Naive B cell (primary cell): ENCODE measurements around the gene AOX1. TPM values are rescaled to one million over a fixed set of nuclear protein-coding genes. Genes with fewer than 3 reads are reported as not detected.

Experiments used
- ATAC-seq, 2 donors: fragments of 150-1000 bp; cut with Tn5 transposase; 2 replicates each; pipeline ENCODE4 v1.10.0; 2021; ENCODE audit warnings: low read depth in 2 of 2, mild to moderate bottlenecking in 2 of 2, moderate library complexity in 2 of 2
- DNase-seq: peaks from one replicate; pipeline ENCODE4 v3.0.0; 2022
- H3K27ac Mint-ChIP-seq, 6 donors: one replicate each; pipeline ENCODE4 v1.8.0; 2020 to 2022; ENCODE audit warnings: mild to moderate bottlenecking in 6 of 6, mixed read lengths in 6 of 6, moderate library complexity in 5 of 6, inconsistent platforms in 2 of 6
- H3K27me3 Mint-ChIP-seq, 3 donors: one replicate each; pipeline ENCODE4 v1.8.0; 2021 to 2022; ENCODE audit warnings: mixed read lengths in 3 of 3, mild to moderate bottlenecking in 1 of 3
- H3K36me3 Mint-ChIP-seq, 2 donors: one replicate each; pipeline ENCODE4 v1.8.0; 2020 to 2022; ENCODE audit warnings: mixed read lengths in 2 of 2, inconsistent platforms in 1 of 2, mild to moderate bottlenecking in 1 of 2
- H3K4me1 Mint-ChIP-seq, 3 donors: one replicate each; pipeline ENCODE4 v1.8.0; 2020 to 2022; ENCODE audit warnings: mixed read lengths in 3 of 3, inconsistent platforms in 1 of 3, mild to moderate bottlenecking in 1 of 3, moderate library complexity in 1 of 3
- H3K4me3 Mint-ChIP-seq, 8 donors: one replicate each; pipeline ENCODE4 v1.8.0; 2020 to 2022; ENCODE audit warnings: mild to moderate bottlenecking in 8 of 8, mixed read lengths in 8 of 8, moderate library complexity in 8 of 8, inconsistent platforms in 2 of 8
- H3K9me3 Mint-ChIP-seq, 7 donors: one replicate each; pipeline ENCODE4 v1.8.0; 2020 to 2022; ENCODE audit warnings: mixed read lengths in 7 of 7, mild to moderate bottlenecking in 5 of 7, inconsistent platforms in 2 of 7, moderate library complexity in 1 of 7
- polyA plus RNA-seq, 6 donors: library from polyadenylated mRNA; unstranded; fragments of 300-500 nt; fragmentation: Illumina TruSeq; gene quantifications; one replicate each; pipeline ENCODE4 v1.2.3, GENCODE V29; 2021; ENCODE audit warnings: low read depth in 6 of 6

AOX1 gene
- polyA plus RNA-seq, 6 donors from 2014 or later: 0.45 TPM; not detected in 5

GRCh38 chr2:200650195-200650594 is 64.4 kb downstream of the AOX1 start:
- H3K4me1 Mint-ChIP-seq: no peaks in the 10 kb centered on the region
- ATAC-seq (no peak), DNase-seq (no peak)
- no peaks in the 10 kb centered on the region for H3K9me3 Mint-ChIP-seq
- H3K27ac Mint-ChIP-seq: no peak overlapping the region
- H3K27me3 Mint-ChIP-seq: peaks cover 0 to 6% (median 6%) of the 10 kb centered on the region in 3 donors
- H3K4me3 Mint-ChIP-seq: no peak overlapping the region
- H3K36me3 Mint-ChIP-seq: no peaks in the 10 kb centered on the region

- no peaks in the 10 kb centered on the region for H3K9me3 Mint-ChIP-seq
- ATAC-seq (no peak), DNase-seq (no peak)
- no peaks in the 10 kb centered on the region for H3K4me1 Mint-ChIP-seq
- no peak overlapping the region for H3K4me3 Mint-ChIP-seq
- no peaks in the 10 kb centered on the region for H3K36me3 Mint-ChIP-seq
- no peak overlapping the region for H3K27ac Mint-ChIP-seq
- peaks cover 0 to 6% (median 6%) of the 10 kb centered on the region in 3 donors for H3K27me3 Mint-ChIP-seq
Measured at GRCh38 chr2:200652158-200652557, 66.3 kb downstream of the AOX1 start.

- Mint-ChIP-seq H3K4me3 (no peak overlapping the region), H3K4me1 (no peaks in the 10 kb centered on the region), H3K9me3 (no peaks in the 10 kb centered on the region)
Measured at GRCh38 chr2:200653021-200653420, 67.2 kb downstream of the AOX1 start.

GRCh38 chr2:200654823-200655222 is 69.0 kb downstream of the AOX1 start:
- DNase-seq: no peak
- Mint-ChIP-seq H3K4me3 (no peak overlapping the region), H3K27ac (no peak overlapping the region), H3K27me3 (peaks cover 0 to 6% (median 4%) of the 10 kb centered on the region in 3 donors), H3K9me3 (no peaks in the 10 kb centered on the region), H3K4me1 (no peaks in the 10 kb centered on the region), H3K36me3 (no peaks in the 10 kb centered on the region)
- ATAC-seq: no peak

More at GRCh38 chr2:200653021-200653420, 67.2 kb downstream of the AOX1 start:
- no peaks in the 10 kb centered on the region for H3K36me3 Mint-ChIP-seq
- DNase-seq: no peak
- no peak overlapping the region for H3K27ac Mint-ChIP-seq
- H3K27me3 Mint-ChIP-seq: peaks cover 0 to 6% (median 6%) of the 10 kb centered on the region in 3 donors
- no peak for ATAC-seq

GRCh38 chr2:200655918-200656580 is 70.2 kb downstream of the AOX1 start:
- ATAC-seq: no peak
- Mint-ChIP-seq H3K4me1 (no peaks in the 10 kb centered on the region), H3K4me3 (no peak overlapping the region), H3K36me3 (no peaks in the 10 kb centered on the region), H3K27ac (no peak overlapping the region), H3K27me3 (no peaks in the 10 kb centered on the region), H3K9me3 (no peaks in the 10 kb centered on the region)
- DNase-seq: no peak

GRCh38 chr2:200658278-200658864 is 72.6 kb downstream of the AOX1 start:
- H3K27me3 Mint-ChIP-seq: no peaks in the 10 kb centered on the region
- ATAC-seq (no peak), DNase-seq (no peak)
- H3K36me3 Mint-ChIP-seq: no peaks in the 10 kb centered on the region
- no peaks in the 10 kb centered on the region for H3K9me3 Mint-ChIP-seq
- H3K4me1 Mint-ChIP-seq: no peaks in the 10 kb centered on the region
- no peak overlapping the region for H3K4me3 Mint-ChIP-seq
- H3K27ac Mint-ChIP-seq: no peak overlapping the region

- Mint-ChIP-seq H3K27me3 (no peaks in the 10 kb centered on the region), H3K4me3 (no peak overlapping the region), H3K27ac (no peak overlapping the region), H3K36me3 (no peaks in the 10 kb centered on the region), H3K9me3 (no peaks in the 10 kb centered on the region), H3K4me1 (no peaks in the 10 kb centered on the region)
- DNase-seq: no peak
- no peak for ATAC-seq
Measured at GRCh38 chr2:200659410-200659809, 73.6 kb downstream of the AOX1 start.

- Mint-ChIP-seq H3K4me1 (no peaks in the 10 kb centered on the region), H3K27ac (no peak overlapping the region), H3K4me3 (no peak overlapping the region), H3K9me3 (no peaks in the 10 kb centered on the region), H3K27me3 (no peaks in the 10 kb centered on the region), H3K36me3 (no peaks in the 10 kb centered on the region)
- DNase-seq: no peak
- no peak for ATAC-seq
Measured at GRCh38 chr2:200661477-200661876, 75.7 kb downstream of the AOX1 start.

- Mint-ChIP-seq H3K27me3 (no peaks in the 10 kb centered on the region), H3K36me3 (no peaks in the 10 kb centered on the region), H3K27ac (no peak overlapping the region), H3K4me1 (no peaks in the 10 kb centered on the region), H3K9me3 (no peaks in the 10 kb centered on the region), H3K4me3 (no peak overlapping the region)
- DNase-seq (no peak), ATAC-seq (no peak)
Measured at GRCh38 chr2:200662727-200663126, 76.9 kb downstream of the AOX1 start.

GRCh38 chr2:200664770-200665494 is 79.1 kb downstream of the AOX1 start:
- Mint-ChIP-seq H3K27me3 (peaks cover 5 to 6% (median 6%) of the 10 kb centered on the region in 3 donors), H3K9me3 (no peaks in the 10 kb centered on the region), H3K27ac (no peak overlapping the region), H3K36me3 (no peaks in the 10 kb centered on the region), H3K4me3 (no peak overlapping the region), H3K4me1 (no peaks in the 10 kb centered on the region)
- DNase-seq: no peak
- ATAC-seq: no peak

GRCh38 chr2:200665626-200666453 is 80.0 kb downstream of the AOX1 start:
- H3K9me3 Mint-ChIP-seq: no peaks in the 10 kb centered on the region
- no peak for ATAC-seq
- no peak overlapping the region for H3K4me3 Mint-ChIP-seq
- peaks cover 6 to 12% (median 12%) of the 10 kb centered on the region in 3 donors for H3K27me3 Mint-ChIP-seq
- no peaks in the 10 kb centered on the region for H3K36me3 Mint-ChIP-seq
- DNase-seq: no peak
- H3K27ac Mint-ChIP-seq: no peak overlapping the region
- H3K4me1 Mint-ChIP-seq: no peaks in the 10 kb centered on the region

- no peak overlapping the region for H3K4me3 Mint-ChIP-seq
- H3K36me3 Mint-ChIP-seq: no peaks in the 10 kb centered on the region
- no peaks in the 10 kb centered on the region for H3K4me1 Mint-ChIP-seq
- ATAC-seq (no peak), DNase-seq (no peak)
- H3K27me3 Mint-ChIP-seq: peaks cover 6 to 13% (median 12%) of the 10 kb centered on the region in 3 donors
- H3K27ac Mint-ChIP-seq: no peak overlapping the region
- no peaks in the 10 kb centered on the region for H3K9me3 Mint-ChIP-seq
Measured at GRCh38 chr2:200667413-200667812, 81.6 kb downstream of the AOX1 start.

GRCh38 chr2:200668478-200668877 is 82.7 kb downstream of the AOX1 start:
- Mint-ChIP-seq H3K27me3 (peaks cover 6 to 16% (median 16%) of the 10 kb centered on the region in 3 donors), H3K4me1 (no peaks in the 10 kb centered on the region), H3K27ac (peak overlapping the region in 1 of 6 donors; percentile 57), H3K36me3 (no peaks in the 10 kb centered on the region), H3K4me3 (no peak overlapping the region), H3K9me3 (no peaks in the 10 kb centered on the region)
- ATAC-seq: peak; percentile 47 to 76
- peak; percentile 6 for DNase-seq
